Esophagus muscularis mucosa (tissue), 3 donors: ENCODE results near the gene P2RX7.

Experiments
- CTCF ChIP-seq, 3 experiments: fragments of 200-600 bp in 2 of 3; fragments of 450-650 bp in 1 of 3; sonication (generic) in 2 of 3; IDR thresholded peaks; one replicate each; pipeline ENCODE4 v1.5.1; 2017 to 2019; ENCODE audit warnings: antibody characterized with exemption in 3 of 3, mild to moderate bottlenecking in 2 of 3, moderate library complexity in 1 of 3
- POLR2A ChIP-seq: fragments of 450-650 bp; IDR thresholded peaks from one replicate; pipeline ENCODE4 v1.6.1; 2017; ENCODE audit warnings: antibody characterized with exemption, moderate library complexity, mild to moderate bottlenecking, low read depth

GRCh38 chr12:121142171-121142950 is 9.7 kb downstream of the P2RX7 start:
- no peak for TF ChIP-seq POLR2A
- no peak for TF ChIP-seq CTCF (IDR thresholded peaks at IDR 0.05)
